Measurements from ENCODE around the gene KAZN.

DNA sequence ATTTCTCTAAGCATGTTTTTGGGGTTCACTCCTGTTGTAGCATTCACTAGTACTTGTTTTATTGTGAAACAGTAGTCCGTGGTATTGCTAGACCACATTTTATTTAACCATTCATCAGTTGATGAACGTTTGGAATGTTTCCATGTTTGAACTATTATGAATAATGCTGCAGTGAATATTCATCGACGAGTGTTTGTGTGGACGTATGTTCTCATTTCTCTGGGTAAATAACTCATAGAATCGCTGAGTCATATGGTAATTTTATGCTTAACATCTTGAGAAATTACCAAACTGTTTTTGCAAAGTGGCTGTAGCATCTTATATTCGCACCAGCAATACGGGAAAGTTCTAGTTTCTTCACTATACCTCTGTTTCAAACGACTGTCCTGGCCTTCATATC lies 28.0 kb upstream of the KAZN start:
- TF ChIP-seq TCF4 (CRISPR knock-in tag; IDR thresholded peaks at IDR 0.05; ENCODE audit: borderline replicate concordance) (no peak), ZFP3 (CRISPR knock-in tag; IDR thresholded peaks at IDR 0.05) (no peak)
